ENCODE data around the gene RFC1.
"Not testable (repeated sequence)": the region's sequence is repeated elsewhere in the genome, so short reads cannot be mapped to it uniquely, and the experiment has no call there.

Gene RFC1

DNA sequence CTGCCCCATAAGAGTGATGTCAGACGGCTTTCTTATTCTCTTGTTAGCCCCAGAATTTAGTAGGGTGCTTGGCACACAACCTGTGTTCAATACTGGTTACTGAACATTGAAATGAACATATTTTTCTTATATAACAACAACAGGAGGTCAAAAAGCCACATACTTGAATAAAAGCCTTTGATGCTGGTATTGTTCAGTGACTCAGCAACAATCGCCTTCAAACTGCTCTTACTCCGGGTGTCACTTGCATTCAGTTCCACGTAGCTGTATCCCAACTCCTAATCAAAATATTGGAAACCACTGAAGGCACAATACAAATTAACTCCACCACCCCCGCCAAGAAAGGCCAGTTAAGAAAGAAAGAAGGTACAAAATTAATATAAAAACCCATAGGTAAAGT, 61.5 kb downstream of the RFC1 start:
- DNase-seq: no peak

DNA sequence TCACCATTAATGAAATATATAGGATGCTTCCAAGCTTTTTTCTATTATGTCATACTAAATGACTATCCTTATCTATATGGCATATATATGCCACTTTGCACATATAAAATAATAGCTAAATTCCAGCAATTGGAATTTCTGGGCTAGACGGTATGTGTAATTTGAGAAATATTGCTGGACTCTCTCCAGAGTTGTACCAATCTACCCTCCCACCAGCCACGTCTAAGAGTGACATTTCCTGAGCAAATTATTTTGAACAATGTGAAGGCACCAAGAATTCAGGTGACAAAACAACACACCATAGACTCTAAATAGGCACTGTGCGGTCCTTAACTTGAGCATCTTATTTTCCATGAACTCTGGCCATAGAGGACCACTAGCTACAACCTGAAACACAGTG, 62.3 kb downstream of the RFC1 start:
- DNase-seq: no peak

- DNase-seq: no peak
These were observed 63.3 kb downstream of the RFC1 start for GRCh38 chr4:39302901-39303300.

DNA sequence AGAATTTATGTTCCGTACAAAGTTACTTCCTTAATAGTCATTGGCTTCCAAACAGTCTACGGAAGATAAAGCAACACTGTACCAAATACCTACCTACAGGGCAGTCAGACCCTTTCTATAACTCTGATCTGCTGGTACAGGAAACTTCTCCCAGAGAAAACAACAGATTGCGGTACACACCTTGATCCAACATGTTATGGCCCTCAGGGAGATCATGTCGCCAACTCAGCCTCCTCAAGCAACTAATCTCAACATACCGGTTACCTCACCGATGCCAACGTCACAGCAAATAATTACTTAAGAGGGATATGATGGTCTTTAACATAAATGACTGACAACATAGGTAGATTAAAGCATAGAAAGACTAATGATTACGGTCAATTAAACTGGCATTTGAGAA, 70.4 kb downstream of the RFC1 start:
- no peak for DNase-seq

- not testable (repeated sequence) for DNase-seq
These were observed 73.7 kb downstream of the RFC1 start for GRCh38 chr4:39292433-39292832.

DNA sequence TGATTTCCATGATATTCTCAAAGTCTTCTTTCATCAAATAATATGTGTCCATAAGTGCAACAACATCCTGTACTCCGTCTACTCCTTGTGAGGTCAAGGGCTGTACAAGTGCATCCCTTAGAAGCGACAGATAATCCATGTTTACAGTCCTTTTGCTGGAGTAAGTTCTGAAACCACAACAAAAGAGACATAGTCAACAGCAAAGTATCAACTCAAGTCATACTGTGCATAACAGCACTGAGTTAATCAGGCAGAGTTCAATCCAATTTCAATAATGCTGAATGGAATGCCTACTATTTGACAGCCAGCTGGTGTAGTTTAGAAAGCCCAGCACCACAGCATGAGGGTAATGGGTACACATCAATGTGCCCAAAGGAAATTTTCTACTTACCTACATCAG, 74.5 kb downstream of the RFC1 start:
- no peak for DNase-seq

DNA sequence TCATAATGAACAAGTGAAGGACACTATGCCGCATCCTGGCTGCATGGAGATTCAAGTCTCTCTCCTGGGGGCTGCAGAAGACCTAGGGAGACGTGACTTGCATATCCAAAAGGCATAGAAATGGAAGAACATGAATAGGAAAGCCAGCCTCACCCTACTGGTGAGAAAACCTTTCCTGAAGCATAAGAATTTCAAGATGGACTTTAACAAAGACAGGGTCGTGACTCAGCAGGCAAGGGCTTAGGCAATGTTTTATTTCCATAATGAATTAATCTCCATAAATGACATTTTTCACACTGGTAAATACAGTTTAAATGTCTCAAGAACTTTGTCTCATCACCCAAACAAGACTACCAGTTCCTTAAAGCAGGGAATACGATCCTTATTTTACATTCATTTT, 78.9 kb downstream of the RFC1 start:
- no peak for DNase-seq

DNA sequence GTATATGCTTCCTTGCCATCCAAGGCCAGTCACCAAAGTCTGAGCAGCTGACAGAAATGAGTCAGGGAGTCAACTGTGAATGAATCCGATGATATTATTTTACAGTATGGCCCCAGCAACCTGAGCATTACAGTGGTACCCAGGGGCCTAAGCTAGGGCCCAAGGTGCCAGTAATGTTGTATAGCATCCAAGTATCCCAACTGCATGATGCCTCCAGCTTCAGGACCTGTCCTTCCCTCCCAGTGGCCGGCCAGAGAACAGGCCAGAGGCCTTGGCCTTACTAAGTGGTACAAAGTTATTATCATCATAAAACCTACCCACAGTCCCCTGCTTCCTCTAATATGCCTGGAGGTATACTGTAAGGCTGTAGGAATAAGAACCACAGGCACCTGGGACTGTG, 79.9 kb downstream of the RFC1 start:
- DNase-seq: no peak

DNA sequence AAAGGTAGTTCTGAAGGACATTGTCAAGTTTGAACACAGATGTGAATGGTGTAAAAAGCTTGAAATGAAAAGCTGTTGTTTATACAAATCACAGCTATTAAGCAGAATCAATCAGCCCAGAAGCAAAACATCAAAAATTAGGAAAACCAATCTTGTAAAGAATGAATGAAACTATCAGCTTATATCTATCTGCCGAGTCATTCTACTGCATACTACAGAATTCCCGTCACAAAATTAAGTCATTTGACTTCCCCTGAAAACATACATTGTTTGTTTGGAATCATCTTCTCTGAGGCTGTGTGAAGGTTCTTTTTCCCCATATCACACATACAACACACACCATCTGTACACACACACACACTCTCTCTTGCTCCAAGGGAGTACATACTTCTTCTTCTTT, 80.3 kb downstream of the RFC1 start:
- no peak for DNase-seq

DNA sequence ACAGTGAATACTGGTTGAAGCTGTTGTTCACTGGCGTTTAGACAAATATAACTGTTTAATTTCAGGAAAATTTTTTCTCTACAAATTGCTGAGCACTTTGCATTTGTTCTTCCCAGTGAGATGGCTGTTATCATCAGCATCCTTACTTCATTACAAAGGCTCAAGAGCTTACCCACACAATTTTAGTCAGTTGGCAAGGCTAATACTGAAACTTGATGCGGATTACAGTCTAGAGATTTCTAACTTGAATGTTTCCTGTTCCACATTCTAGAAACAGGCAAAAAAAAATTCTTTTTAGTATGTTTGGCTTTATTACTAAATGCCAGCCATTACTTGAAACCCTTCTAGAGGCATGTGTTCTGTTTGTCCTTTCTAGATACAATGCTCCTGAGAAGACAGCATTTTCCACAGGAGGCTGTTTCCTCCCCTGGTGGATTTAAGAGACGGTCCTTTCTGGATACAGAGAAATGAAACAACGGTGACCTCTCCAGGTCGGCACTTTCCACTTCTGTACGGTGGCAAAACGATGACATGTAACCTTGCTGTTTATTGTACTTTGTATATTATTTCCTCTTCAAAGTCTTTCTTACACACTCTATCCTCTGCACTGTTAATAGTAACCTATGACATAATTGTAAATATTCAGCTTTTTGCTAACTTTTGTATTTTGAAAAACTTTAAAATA, 80.9 kb downstream of the RFC1 start:
- no peak for DNase-seq

- DNase-seq: no peak
These were observed 85.4 kb downstream of the RFC1 start for GRCh38 chr4:39280770-39281169.

GRCh38 chr4:39279416-39279815, 86.7 kb downstream of the RFC1 start:
- no peak for DNase-seq

GRCh38 chr4:39278476-39278875, 87.7 kb downstream of the RFC1 start:
- no peak for DNase-seq

DNA sequence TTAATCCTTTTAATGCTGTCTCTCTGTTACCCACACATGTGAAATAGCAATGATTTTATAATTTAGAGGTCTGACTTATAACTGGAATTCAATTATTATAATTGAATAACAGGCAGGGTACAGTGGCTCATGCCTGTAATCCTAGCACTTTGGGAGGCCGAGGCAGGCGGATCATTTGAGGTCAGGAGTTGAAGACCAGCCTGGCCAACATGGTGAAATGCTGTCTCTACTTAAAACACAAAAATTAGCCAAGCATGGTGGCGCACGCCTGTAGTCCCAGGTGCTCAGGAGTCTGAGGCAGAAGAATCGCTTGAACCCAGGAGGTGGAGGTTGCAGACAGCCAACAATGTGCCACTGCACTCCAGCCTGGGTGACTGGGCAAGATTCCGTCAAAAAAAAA, 88.5 kb downstream of the RFC1 start:
- DNase-seq: not testable (repeated sequence)

DNA sequence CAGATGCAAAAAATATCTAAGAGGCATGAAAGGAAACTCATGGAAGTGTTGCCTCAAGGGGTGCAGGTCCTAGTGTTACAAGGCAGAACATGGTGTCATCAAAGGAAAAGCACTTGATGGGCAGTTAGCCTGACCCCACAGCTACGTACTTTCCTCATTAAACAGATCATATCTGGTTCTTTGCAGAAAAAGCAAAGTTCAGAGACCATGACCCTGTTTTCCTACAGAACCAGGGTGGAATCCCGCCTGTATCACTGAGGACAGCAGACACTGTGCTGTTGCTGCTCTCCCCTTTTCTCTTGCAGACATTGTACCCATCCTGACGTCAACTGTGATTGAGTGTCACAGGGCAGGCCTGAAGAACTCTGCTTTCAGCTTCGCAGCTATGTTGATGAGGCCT, 91.7 kb downstream of the RFC1 start:
- no peak for DNase-seq

DNA sequence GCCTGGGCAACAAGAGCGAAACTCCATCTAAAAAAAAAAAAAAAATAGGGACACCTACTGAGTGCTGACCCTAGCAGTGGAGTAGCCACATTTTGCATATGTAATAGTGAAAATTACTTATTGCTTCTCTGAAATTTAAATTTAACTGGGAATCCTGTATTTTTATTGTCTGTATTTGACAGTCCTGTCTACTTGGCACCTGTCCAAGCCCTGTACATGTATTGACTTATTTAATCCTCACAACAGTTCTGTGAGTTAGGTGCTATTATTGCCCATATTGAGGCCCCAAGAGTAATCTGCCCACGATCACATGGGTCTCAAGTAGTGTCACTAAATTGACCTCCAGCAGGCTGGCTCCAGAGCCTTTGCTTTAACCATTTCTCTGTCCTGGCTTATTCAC, 102.3 kb downstream of the RFC1 start:
- no peak for DNase-seq

- DNase-seq: peak; percentile 41
These were observed 106.4 kb downstream of the RFC1 start for GRCh38 chr4:39259571-39260330.

GRCh38 chr4:39256436-39256835, 109.7 kb downstream of the RFC1 start:
- peak; percentile 4 for DNase-seq

- no peak for DNase-seq
These were observed 110.3 kb downstream of the RFC1 start for GRCh38 chr4:39255871-39256270.

DNA sequence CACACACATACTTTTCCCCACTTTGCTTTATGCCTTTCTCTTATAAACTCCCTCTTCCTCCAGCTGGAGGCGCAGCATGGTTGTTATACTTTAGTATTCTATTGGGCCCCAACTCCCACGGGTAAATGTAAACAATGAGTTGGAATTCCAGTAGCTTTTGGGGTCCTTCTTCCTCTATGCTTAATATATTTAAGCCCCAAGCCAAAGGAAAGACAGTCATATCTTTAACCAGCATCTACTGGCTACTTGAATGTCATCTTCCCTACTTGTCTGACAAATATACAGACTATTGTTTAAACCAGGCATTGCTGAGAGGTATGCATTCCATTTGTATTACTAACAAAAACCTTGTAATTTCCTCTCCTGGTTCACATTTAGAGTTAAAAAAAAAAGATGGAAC, 110.9 kb downstream of the RFC1 start:
- peak; percentile 73 for DNase-seq

DNA sequence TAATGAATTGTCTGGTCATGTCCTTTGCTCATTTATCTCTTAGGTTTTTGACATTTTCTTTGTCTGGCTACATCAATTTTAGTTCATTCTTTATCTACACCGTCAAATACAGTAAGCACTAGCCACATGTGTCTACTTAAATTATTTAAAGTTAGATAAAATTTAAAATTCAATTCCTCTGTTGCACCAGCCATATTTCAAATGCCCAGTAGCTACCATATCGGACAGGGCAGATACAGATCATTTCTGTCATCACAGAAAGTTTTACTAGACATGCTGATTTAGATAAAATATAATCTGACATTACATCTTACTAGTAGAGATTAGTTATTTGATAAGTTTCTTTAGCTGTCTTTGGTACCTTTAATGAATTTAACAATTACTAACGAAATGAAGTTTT, 122.7 kb downstream of the RFC1 start:
- DNase-seq: no peak

Measured in fibroblast of skin of right biceps (primary cell).